IPS-NIHi11 (cell line): ENCODE measurements around the gene SLC49A3.
"Not testable (repeated sequence)": the region's sequence is repeated elsewhere in the genome, so short reads cannot be mapped to it uniquely, and the experiment has no call there.

ENCODE experiments used
- DNase-seq: peaks from one replicate; pipeline ENCODE4 v3.0.0; 2012; ENCODE audit warnings: mixed read lengths, low spot score

The SLC49A3 gene

GRCh38 chr4:680928-681645 is 7.9 kb downstream of the SLC49A3 start:
- DNase-seq: peak; percentile 74

- DNase-seq: no peak
Measured at GRCh38 chr4:680551-680927, 8.4 kb downstream of the SLC49A3 start.

- DNase-seq: no peak
Measured at GRCh38 chr4:680091-680490, 8.9 kb downstream of the SLC49A3 start.

GRCh38 chr4:679629-680028 is 9.3 kb downstream of the SLC49A3 start:
- no peak for DNase-seq

- no peak for DNase-seq
Measured at GRCh38 chr4:679104-679481, 9.9 kb downstream of the SLC49A3 start.

- DNase-seq: no peak
Measured at GRCh38 chr4:678331-679103, 10.4 kb downstream of the SLC49A3 start.

- DNase-seq: no peak
Measured at GRCh38 chr4:677431-678293, 11.3 kb downstream of the SLC49A3 start.

- no peak for DNase-seq
Measured at GRCh38 chr4:676871-677235, 12.1 kb downstream of the SLC49A3 start.

- DNase-seq: no peak
Measured at GRCh38 chr4:675980-676870, 12.7 kb downstream of the SLC49A3 start.

- DNase-seq: no peak
Measured at GRCh38 chr4:675036-675882, 13.7 kb downstream of the SLC49A3 start.

- peak; percentile 99 for DNase-seq
Measured at GRCh38 chr4:674172-675035, 14.5 kb downstream of the SLC49A3 start, which contains the start of the genes ATP5ME and MYL5. TSS of gene ATP5ME (minus strand) at chr4:674276. CDS start at chr4:674247, 29 bp downstream. TSS of gene MYL5 (plus strand) at chr4:674542. CDS start at chr4:678027, 3,485 bp downstream.

GRCh38 chr4:673349-674091 is 15.4 kb downstream of the SLC49A3 start:
- no peak for DNase-seq

GRCh38 chr4:671769-672168 is 17.2 kb downstream of the SLC49A3 start:
- no peak for DNase-seq

- DNase-seq: not testable (repeated sequence)
Measured at GRCh38 chr4:669806-670559, 19.0 kb downstream of the SLC49A3 start.

- not testable (repeated sequence) for DNase-seq
Measured at GRCh38 chr4:668219-668618, 20.7 kb downstream of the SLC49A3 start.

GRCh38 chr4:667545-667925 is 21.4 kb downstream of the SLC49A3 start:
- no peak for DNase-seq

GRCh38 chr4:666822-667544 is 22.0 kb downstream of the SLC49A3 start:
- no peak for DNase-seq
